HL-60 (cell line): ENCODE measurements around the gene PI3.

ENCODE experiments used
- DNase-seq, 2 experiments: peaks; one replicate each; pipeline ENCODE4 v3.0.0-alpha.2; 2010 to 2020; ENCODE audit warnings: low read depth in 1 of 2, low spot score in 1 of 2
- H3K27ac ChIP-seq: fragments of 250-450 bp; sonication (Bioruptor Pico); replicated peaks from 2 replicates; pipeline ENCODE4 v1.5.1; 2020; ENCODE audit warnings: mild to moderate bottlenecking, moderate library complexity
- H3K27me3 ChIP-seq: fragments of 250-450 bp; sonication (Bioruptor Pico); 2 replicates; pipeline ENCODE4 v1.5.1; 2021; ENCODE audit warnings: mild to moderate bottlenecking, moderate library complexity; ENCODE audit not compliant: insufficient read depth, poor library complexity, severe bottlenecking
- H3K4me3 ChIP-seq: replicated peaks from 2 replicates; pipeline ENCODE4 v1.5.1; 2011; ENCODE audit warnings: mild to moderate bottlenecking, control low read depth, low read length; ENCODE audit not compliant: insufficient read depth
- GABPA ChIP-seq: IDR thresholded peaks from 2 replicates; pipeline ENCODE4 v1.6.1; 2012; ENCODE audit warnings: low read depth
- POLR2AphosphoS5 ChIP-seq: IDR thresholded peaks from 2 replicates; pipeline ENCODE4 v1.6.1; 2012; ENCODE audit warnings: low read depth
- SPI1 ChIP-seq: IDR thresholded peaks from 2 replicates; pipeline ENCODE4 v1.6.1; 2012; ENCODE audit warnings: low read depth, mild to moderate bottlenecking, borderline replicate concordance
- TF ChIP-seq, protein P1 (sequence below): IDR thresholded peaks from one replicate; pipeline ENCODE4 v1.5.1; 2011; ENCODE audit warnings: low read length, control low read depth, inconsistent platforms; ENCODE audit not compliant: insufficient read depth
- TF ChIP-seq, protein P2 (sequence below): IDR thresholded peaks from 2 replicates; pipeline ENCODE4 v1.6.1; 2012; ENCODE audit warnings: low read depth; ENCODE audit not compliant: insufficient replicate concordance

The PI3 gene

DNA sequence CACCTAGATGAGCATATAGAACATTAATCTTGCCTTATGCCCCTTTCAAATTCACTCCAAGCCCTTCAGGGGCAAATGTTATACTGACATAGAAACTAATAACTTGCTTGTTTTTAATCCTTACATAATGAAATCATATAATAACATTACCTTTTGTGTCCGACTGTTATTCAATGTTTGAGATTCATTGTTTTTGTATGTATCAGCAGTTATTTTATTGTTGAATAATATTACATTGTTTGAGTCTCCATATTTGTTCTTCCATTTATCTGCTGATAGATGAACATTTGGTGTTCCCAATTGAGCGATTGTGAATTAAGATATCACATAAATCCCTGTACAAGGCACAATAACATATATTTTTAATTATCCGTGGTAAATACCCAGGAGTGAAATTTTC lies 38.1 kb downstream of the PI3 start:
- TF ChIP-seq GABPA, result no peak
- no peak for TF ChIP-seq SPI1
- TF ChIP-seq, protein P1, sequence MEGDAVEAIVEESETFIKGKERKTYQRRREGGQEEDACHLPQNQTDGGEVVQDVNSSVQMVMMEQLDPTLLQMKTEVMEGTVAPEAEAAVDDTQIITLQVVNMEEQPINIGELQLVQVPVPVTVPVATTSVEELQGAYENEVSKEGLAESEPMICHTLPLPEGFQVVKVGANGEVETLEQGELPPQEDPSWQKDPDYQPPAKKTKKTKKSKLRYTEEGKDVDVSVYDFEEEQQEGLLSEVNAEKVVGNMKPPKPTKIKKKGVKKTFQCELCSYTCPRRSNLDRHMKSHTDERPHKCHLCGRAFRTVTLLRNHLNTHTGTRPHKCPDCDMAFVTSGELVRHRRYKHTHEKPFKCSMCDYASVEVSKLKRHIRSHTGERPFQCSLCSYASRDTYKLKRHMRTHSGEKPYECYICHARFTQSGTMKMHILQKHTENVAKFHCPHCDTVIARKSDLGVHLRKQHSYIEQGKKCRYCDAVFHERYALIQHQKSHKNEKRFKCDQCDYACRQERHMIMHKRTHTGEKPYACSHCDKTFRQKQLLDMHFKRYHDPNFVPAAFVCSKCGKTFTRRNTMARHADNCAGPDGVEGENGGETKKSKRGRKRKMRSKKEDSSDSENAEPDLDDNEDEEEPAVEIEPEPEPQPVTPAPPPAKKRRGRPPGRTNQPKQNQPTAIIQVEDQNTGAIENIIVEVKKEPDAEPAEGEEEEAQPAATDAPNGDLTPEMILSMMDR, result no peak
- TF ChIP-seq POLR2AphosphoS5, result no peak
- TF ChIP-seq, protein P2, sequence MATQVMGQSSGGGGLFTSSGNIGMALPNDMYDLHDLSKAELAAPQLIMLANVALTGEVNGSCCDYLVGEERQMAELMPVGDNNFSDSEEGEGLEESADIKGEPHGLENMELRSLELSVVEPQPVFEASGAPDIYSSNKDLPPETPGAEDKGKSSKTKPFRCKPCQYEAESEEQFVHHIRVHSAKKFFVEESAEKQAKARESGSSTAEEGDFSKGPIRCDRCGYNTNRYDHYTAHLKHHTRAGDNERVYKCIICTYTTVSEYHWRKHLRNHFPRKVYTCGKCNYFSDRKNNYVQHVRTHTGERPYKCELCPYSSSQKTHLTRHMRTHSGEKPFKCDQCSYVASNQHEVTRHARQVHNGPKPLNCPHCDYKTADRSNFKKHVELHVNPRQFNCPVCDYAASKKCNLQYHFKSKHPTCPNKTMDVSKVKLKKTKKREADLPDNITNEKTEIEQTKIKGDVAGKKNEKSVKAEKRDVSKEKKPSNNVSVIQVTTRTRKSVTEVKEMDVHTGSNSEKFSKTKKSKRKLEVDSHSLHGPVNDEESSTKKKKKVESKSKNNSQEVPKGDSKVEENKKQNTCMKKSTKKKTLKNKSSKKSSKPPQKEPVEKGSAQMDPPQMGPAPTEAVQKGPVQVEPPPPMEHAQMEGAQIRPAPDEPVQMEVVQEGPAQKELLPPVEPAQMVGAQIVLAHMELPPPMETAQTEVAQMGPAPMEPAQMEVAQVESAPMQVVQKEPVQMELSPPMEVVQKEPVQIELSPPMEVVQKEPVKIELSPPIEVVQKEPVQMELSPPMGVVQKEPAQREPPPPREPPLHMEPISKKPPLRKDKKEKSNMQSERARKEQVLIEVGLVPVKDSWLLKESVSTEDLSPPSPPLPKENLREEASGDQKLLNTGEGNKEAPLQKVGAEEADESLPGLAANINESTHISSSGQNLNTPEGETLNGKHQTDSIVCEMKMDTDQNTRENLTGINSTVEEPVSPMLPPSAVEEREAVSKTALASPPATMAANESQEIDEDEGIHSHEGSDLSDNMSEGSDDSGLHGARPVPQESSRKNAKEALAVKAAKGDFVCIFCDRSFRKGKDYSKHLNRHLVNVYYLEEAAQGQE, result no peak
- Histone ChIP-seq H3K4me3 (no peak overlapping the region), H3K27ac (no peak overlapping the region), H3K27me3 (no peaks in the 10 kb centered on the region)
- DNase-seq, result no peak

DNA sequence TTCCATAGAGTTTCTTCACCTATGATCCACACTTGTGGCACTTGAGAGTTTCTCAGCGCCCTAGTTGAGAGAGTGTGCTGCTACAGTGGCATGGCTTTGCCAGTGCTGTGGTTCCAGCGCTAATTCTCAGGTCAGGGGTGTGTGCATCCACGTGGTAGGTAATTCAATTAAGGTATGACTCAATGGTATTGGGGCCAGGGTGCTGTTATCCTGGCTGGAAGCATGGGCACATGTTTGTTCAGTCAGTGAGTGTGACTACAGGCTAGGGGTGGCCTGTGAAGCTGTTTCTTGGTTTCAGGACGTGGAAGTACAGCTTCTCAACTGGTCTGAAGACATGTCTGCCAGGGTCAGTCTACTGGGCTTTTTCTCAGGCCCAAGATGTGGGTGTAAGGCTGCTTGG lies 43.4 kb downstream of the PI3 start:
- no peak for DNase-seq
- H3K27ac ChIP-seq, result no peak overlapping the region
- no peak overlapping the region for H3K4me3 ChIP-seq
- TF ChIP-seq, protein P2, result no peak
- TF ChIP-seq SPI1 (no peak), GABPA (no peak), POLR2AphosphoS5 (no peak)
- TF ChIP-seq, protein P1, result no peak
- peaks cover 3% of the 10 kb centered on the region for H3K27me3 ChIP-seq

DNA sequence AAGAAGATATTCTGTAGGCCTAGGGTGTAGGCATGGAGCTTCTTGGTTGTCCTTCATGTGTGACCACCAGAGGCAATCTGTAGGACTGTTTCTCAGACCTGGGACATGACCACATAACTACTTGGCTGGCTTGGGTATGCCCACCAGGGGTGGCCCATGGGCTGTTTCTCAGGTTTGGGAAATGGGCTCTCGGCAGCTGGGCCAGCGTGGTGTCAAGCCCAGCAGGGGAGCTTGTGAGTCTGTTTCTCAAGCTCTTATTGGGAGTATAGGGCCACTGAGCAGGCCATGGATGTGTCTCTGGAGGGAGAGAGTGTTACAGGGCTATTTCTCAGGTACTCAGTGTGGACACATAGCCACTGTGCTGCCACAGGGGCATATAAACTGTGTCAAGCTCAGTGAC lies 43.9 kb downstream of the PI3 start:
- peaks cover 5% of the 10 kb centered on the region for H3K27me3 ChIP-seq
- H3K4me3 ChIP-seq, result no peak overlapping the region
- H3K27ac ChIP-seq, result no peak overlapping the region
- DNase-seq, result no peak
- TF ChIP-seq POLR2AphosphoS5 (no peak), GABPA (no peak), SPI1 (no peak)
- TF ChIP-seq, protein P1, result no peak
- TF ChIP-seq, protein P2, result no peak
